Measurements from ENCODE around the gene NBPF26.
"Not testable (repeated sequence)": the region's sequence is repeated elsewhere in the genome, so short reads cannot be mapped to it uniquely, and the experiment has no call there.

The NBPF26 gene

DNA sequence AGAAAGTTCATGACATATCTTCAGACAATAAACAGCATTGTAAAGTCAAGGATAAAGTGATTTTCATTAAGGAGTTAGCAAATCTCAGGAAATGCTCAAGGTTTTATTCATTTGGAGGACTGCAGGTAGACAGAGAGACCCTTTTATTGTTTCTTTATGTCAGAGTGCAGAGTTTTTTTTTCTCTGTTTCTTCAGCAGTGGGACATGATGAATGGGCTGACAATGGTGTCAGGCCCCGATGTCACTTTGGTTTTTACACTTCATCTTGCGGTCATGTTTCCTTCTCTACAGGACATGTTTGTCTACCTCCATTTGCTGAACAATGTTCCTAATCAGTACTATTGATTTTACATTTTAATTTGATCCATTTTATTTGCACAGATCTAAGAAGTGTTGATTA lies 134.4 kb downstream of the NBPF26 start:
- not testable (repeated sequence) for DNase-seq (ENCODE audit: low read depth in 2 of 2)

DNA sequence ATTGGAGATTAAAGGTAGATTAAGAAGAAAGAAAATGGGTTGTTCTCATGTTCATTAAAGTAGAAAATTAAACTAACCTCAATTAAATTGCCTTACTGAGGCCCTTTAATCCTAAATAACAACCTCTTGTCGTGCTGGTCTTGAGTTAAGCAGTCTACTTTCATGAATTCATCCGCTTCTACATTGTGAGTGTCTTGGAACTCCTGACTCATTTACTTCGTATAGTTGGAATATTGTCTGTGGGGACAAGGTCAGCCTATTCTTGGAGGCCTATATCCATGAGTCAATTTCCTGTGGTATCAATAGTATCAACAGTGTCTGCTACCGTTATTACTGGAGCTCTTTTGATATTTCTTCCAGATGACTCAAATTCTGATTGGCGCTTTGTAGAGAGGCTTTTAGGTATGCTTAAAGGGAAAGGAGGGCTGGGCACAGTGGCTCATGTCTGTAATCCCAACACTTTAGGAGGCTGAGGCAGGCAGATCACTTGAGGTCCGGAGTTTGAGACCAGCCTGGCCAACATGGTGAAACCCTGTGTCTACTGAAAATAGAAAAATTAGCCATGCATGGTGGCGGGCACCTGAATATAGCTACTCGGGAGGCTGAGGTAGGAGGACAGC lies 136.0 kb downstream of the NBPF26 start:
- not testable (repeated sequence) for DNase-seq (ENCODE audit: low read depth in 2 of 2)

- DNase-seq (ENCODE audit: low read depth in 2 of 2), result not testable (repeated sequence)
These were observed 154.5 kb downstream of the NBPF26 start for GRCh38 chr1:120878206-120878605.

GRCh38 chr1:120880056-120880455 lies 156.3 kb downstream of the NBPF26 start:
- not testable (repeated sequence) for DNase-seq (ENCODE audit: low read depth in 2 of 2)

DNA sequence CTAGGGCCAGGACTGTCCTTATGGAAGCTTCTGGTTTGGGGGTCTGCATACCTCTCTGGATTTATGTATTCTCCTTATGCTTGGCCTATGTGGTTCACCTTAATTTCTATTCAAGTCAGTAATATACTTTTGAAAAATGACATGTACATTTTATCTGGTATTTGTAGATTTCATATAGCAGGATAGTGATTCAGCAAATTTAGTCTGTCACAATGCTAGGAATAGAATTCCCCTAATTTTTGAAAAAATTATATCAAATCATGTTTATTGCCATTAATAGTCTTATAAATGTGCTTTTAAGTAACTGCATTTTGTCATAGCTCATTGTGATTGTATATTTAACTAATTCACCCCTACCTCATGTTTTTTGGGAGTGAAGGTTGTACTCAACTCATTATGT lies 158.2 kb downstream of the NBPF26 start:
- DNase-seq (ENCODE audit: low read depth in 2 of 2), result not testable (repeated sequence)

Measured in stimulated activated CD4-positive, alpha-beta T cell treated with anti-CD3 and anti-CD28 coated beads, Interleukin-4, amount 100 ng/mL, for 48 hours (primary cell).